Measurements from ENCODE around the gene PPP2R2C.

GRCh38 chr4:6337331-6337935 lies 135.0 kb downstream of the PPP2R2C start:
- TF ChIP-seq MXI1 (conservative IDR thresholded peaks at IDR 0.05; ENCODE audit: poor library complexity, severe bottlenecking): no peak
- TF ChIP-seq CTCF (IDR thresholded peaks at IDR 0.05; ENCODE audit: poor library complexity, severe bottlenecking): no peak
- TF ChIP-seq EZH2 (IDR thresholded peaks at IDR 0.05; ENCODE audit: borderline replicate concordance, insufficient read depth, low read length, poor library complexity, severe bottlenecking): no peak
